NCI-H2196 (cell line): ENCODE data around the gene HTR6.

Source experiments
- DNase-seq: peaks from one replicate; lab custom pipeline; 2025; ENCODE audit not compliant: unreplicated experiment; lab: John Stamatoyannopoulos, UW

The HTR6 gene

DNA sequence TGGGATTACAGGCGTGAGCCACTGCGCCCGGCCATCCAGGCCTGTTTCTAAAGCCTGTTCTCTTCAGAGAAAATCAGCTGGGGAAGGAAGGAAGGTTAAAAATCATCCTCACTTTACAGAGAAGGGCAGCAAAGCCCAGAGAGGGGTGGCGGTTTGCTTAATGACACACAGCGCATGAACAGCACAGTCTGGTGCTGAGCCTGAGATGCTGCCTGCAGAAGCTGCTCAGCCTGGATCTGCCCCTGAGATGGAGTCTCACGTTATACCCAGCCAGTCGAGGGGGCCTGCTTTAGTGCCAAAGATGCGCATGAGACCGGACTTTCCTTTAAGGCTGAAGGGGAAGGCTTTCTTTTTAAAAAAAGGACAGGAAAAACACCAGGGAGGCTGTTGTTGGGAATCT, 21.3 kb downstream of the HTR6 start:
- no peak for DNase-seq

DNA sequence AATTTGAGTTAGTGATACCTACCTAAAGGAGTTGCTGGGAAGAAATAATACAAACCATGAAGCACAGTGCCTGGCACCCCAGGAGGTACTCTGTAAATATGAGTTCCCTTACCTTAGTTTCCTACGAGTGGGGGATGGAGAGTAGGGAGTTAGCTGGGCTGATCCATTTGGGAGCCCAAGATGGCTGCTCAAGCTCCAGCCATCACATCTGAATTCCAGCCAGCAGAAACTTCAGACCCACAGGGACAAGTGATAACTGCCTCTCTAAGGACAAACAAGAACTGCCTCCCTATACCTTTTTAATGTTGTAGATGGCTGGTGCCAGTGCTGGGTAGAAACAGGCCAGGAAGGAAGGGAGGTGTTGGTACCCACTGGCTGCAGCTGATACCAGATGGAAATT, 22.7 kb downstream of the HTR6 start:
- no peak for DNase-seq

DNA sequence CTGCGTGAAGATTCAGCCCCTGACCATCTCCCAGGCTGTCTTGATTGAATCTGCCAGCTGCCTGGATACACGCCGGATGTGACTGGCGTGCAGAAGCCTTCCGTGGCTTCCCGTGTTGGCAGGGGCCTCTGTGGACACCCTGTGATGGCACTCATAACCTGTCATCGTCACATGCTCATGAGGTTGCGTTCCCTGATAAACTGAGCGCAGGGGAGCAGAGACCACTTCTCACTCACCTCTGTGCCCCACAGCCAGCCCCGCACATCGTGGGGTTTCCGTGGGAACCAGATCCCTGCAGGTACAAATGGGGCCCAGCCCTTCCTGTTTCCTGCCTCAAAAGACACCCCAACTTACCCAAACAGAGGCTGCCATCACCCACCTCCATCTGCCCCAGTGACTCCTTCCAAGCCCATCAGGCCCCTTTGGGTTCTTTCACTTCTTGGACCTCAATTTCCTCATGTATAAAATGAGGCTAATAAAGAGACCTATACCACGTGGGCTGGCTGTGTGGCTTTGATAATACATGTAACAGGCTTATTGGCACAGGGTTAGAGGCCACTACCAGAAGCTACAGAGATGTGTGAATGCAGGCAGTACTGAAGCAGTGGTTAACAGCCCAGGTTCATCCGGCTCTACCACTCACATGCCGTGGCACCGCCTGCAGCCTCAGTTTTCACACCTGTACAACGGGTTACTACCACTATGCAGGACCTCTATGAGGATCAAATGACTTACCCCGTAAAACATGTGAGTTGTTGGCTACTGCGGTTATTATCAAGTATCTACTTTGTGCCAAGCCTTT, 23.6 kb downstream of the HTR6 start:
- DNase-seq = no peak

- no peak for DNase-seq
Measured at GRCh38 chr1:19689085-19689757, 24.5 kb downstream of the HTR6 start.

GRCh38 chr1:19689856-19690255, 25.2 kb downstream of the HTR6 start:
- no peak for DNase-seq

- no peak for DNase-seq
Measured at GRCh38 chr1:19690342-19690741, 25.7 kb downstream of the HTR6 start.

GRCh38 chr1:19694298-19694697, 29.6 kb downstream of the HTR6 start:
- no peak for DNase-seq

DNA sequence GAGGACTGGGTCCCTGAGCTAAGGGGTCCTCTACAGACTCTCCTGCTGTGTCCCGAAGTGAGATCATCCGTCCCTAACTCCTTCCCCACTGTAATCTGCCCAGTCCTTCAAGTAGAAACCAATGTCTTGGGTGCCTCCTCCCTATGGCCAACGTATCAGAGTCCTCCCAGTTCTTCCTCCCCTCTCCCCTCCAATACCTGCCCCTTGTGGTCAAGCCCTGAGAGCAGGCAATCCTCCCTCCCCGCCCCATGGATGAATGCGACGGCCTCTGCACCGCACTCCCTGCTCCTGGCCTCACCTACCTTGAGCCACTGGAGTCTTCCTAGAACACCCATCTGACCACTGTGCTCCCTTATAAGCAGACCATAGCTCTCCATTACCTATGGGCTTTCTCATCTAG, 31.1 kb downstream of the HTR6 start:
- no peak for DNase-seq

DNA sequence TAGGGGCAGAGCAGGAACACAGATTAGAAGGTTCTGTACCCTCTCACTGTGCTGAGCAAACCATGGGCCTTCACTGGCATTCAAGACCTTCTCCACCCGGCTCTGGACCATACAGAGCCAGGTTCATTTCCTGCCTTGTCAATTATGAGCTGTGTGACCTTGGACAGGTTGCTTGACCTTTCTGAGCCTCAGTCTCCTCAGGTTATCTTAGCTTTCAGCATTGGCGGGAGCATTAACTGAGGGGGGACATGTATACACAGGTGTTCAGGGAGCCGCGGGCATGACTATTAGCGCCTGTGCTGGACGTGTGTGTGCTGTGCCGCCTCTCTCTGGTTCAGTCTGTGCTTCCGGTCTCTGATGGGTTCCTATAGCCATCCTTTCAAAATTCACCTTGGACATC, 32.1 kb downstream of the HTR6 start:
- no peak for DNase-seq

DNA sequence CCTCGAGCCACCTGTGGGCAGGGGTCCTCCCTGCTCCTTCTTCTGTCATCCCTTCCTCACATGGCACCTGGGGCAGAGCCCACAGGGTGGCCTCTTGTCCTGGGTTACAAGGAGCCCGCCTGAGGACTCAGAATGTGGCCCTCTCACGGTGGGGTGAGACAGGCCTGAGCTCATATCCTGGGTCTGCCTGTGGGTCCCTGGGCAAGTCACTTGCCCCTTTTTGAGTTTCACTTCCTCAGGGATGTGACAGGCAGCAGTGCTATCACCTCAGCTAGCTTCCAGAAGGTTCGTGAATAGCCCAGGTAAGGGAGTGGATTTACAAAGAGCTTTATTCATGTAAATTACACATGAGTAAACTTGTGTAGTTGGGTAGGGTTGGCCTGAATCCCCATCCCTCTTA, 33.5 kb downstream of the HTR6 start:
- no peak for DNase-seq

DNA sequence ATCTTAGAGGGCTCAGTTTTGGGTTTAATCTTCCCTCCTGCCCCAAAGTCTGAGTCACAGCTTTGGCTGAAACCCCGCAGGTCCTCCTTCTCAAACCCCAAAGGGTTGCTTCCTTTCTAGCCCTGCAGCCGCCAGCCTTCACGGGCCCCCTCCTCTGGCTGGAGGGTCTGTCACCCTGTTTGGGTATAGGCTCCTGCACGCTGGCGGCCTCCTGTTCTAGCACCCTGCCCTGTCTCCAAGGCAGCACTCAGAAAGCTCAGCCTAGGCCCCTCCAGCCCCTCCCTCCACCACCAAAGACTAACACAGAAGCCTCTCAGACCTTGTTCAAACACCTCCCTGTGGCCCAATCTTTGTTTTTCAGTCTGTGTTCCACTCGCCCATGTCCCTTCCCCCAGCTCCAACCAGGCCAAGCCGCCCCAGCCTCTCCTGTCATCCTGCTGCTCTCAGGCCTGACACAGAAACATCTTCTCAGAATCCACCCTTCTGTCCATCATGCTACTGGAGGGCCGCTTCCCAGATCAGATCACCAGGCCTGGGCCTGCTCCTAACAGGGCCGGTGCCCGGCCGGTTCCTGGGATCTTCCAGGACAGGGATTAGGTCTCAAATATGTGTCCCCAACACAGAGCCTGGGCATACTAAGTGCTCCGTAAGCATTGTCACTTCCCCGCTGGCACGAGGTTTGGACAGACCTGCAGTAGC, 35.6 kb downstream of the HTR6 start:
- no peak for DNase-seq

GRCh38 chr1:19703280-19703679, 38.6 kb downstream of the HTR6 start:
- DNase-seq = no peak

DNA sequence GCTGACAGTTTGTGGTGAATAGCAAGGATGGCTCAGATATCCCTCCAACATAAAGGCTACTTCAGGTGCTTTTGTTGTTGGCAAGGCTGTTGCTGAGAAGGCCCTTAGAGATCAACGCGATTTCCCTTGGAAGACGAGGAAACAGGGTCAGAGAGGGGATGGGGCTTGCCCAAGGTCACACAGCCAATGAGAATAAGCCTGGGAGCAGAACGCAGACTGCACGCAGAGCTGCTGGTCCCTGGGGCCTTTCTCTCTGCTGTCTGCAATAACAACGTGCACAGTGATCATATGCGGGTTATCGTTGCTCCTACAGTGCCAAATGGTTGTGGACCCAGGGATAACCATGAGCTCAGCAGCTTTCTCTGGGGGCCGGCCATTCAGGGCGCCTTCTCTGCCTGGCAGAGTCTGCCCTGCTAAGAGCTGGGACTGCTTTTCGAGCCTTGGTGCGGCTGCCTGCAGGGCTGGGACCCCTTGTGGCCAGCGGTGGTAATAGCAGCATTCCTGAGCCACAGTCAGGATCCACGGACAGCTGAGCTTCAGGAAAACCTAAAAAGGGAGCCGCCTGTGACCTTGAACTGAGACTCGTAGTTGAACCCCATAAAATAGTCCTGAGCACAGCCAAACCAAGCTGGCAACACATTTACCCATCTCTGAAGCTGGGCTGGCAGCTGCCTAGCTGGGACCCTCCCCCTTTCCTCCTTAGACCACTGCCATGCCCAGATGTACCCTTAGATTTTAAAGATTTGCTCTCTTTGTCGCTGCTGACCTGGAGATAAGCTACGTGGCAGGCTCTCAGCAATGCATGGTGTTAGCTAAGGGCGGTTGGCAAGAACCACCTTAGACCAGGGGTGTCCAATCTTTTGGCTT, 39.8 kb downstream of the HTR6 start:
- peak; percentile 75 for DNase-seq

DNA sequence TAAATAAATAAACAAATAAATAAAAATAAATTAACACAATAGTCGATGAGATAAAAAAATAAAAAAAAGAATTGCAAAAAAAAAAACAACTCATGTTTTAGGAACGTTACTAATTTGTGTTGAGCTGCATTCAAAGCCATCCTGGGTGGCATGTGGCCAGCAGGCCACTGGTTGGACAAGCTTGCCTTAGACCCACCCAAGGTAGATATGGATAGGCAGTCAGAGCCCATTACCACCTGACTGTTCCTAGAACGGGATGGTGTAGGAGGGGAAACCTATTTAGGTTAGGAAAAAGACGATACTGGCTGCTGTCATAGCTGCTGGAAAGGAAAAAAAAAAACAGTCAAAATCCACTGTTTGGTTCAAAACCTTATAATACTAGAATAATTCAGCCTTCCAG, 40.8 kb downstream of the HTR6 start:
- DNase-seq = no peak

DNA sequence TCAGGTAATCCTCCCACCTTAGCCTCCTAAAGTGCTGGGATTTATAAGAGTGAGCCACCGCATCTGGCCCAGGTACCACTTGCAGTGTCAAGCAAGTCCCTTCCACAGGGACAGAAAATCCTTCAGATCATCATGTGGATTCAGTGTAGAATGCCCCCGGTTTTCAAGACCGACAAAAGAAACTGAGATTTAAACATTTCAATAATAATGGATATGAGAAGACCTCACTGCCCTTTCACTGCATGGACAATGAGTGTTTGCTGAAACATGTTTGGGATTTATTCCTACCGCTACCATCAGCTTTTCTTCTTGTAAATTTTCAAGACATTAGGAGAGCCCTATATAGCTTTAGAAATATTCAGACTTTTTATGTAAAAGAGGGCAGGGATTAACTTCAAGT, 41.5 kb downstream of the HTR6 start:
- DNase-seq = no peak

DNA sequence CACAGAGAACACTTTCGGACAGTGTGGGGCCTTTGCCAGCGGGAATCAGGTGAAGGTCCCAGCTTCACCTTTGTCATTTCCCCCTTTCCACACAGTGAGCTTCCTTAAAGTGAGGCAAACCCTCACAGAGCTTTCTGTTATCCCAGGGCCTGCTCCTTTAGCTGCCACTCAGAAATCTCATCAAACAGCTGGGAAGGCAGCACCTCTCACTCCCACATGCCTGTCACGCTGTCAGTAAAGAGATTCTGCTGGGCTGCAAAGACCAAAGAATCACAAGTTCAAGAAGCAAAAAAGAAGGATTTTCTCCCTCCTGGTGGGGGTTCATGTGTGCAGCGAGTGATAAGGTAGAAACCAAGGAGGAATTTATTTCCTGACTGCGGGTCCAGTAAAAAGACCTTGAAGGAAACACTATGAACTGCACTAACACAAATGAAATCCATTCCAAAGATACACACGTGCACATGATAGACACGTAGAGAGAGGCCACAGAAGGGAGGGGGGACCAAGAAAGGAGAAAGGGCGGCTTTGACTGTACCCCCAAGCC, 44.0 kb downstream of the HTR6 start:
- no peak for DNase-seq

DNA sequence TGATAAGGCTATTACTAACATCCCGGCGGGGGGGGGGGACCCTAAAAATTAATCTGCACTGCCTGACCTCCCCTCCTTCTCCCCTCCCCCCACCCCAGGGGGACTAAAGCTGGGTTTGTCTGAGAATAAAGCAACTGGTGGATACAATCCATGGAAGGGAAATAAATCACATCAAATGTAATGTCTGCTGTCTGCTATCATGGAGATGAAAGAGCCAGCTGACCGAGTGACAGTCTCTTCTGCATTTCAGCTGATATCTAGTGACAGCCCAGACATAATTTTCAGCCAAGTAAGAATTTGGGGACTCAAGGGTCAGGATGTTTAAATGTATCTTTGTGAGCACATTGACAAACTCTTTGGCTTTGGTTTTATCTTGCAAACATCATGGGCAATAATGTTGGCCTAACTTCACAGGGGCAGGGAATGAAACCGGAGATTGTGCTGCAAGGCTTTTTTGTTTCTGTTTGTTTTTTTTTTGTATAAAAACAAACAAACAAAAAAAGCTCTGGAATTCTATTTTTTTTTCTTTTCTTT, 44.7 kb downstream of the HTR6 start:
- DNase-seq = no peak

DNA sequence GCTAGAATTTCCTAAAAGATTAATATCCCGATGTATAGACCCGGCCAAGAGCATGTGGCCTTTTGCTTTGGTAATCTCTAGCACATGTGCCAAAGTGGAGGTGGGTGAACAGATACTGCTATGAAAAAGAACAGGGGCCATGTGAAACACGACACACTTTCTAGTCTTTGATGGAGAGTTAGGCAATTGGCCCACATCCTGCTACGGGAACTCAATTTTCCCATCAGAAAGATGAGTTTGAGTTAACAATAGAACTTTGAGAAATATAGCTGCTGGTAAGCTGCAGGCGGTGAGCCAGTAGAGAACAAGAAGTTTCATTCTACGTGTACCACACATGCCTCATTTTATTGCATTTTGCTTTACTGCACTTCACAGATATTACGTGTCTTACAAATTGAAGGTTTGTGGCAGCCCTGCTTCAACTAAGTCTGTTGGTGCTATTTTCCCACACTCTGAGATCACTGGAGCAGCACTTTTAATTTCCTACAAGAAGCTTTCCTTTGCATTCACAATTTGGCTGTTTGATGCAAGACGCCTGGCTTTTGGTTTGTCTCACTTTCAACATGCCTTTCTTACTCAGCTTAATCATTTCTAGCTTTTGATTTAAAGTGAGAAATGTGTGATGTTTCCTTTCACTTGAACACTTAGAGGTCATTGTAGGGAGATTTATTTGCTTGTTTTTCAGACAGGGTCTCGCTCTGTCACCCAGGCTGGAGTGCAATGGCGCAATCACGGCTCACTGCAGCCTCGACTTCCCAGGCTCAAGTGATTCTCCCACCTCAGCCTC, 46.3 kb downstream of the HTR6 start:
- no peak for DNase-seq

DNA sequence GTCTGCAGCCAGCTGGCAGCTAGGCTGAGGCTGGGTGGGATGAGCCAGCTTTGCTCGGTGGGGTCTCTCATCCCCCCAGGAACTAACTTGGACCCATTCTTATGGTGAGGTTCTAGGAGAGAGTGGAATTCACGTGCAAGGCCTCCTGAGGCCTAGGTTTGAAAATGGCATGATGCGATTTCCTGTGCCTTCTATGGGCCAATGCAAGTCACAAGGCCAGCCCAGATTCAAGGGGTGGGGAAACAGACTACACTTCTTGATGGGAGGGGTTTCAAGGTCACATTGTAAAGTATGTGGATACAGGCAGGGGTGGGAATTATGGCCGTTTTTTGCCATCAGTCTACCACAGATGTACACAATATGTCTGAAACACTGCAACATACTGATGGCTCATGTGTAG, 48.3 kb downstream of the HTR6 start:
- DNase-seq = no peak
